ENCODE results near the gene COG2.
"Not testable (repeated sequence)": the region's sequence is repeated elsewhere in the genome, so short reads cannot be mapped to it uniquely, and the experiment has no call there.

COG2 gene

GRCh38 chr1:230679192-230679591, 36.9 kb downstream of the COG2 start:
- DNase-seq: no peak

- no peak for DNase-seq
Measured at GRCh38 chr1:230679825-230680224, 37.5 kb downstream of the COG2 start.

- DNase-seq: no peak
Measured at GRCh38 chr1:230680300-230681025, 38.2 kb downstream of the COG2 start.

- DNase-seq: peak in 1 of 2 experiments; percentile 0
Measured at GRCh38 chr1:230681599-230681998, 39.3 kb downstream of the COG2 start.

GRCh38 chr1:230682274-230682673, 40.0 kb downstream of the COG2 start:
- no peak for DNase-seq

- no peak for DNase-seq
Measured at GRCh38 chr1:230682882-230683610, 40.8 kb downstream of the COG2 start.

GRCh38 chr1:230684146-230684545, 41.9 kb downstream of the COG2 start:
- DNase-seq: no peak

- DNase-seq: no peak
Measured at GRCh38 chr1:230684998-230685397, 42.7 kb downstream of the COG2 start.

GRCh38 chr1:230686747-230687146, 44.5 kb downstream of the COG2 start:
- DNase-seq: no peak

- DNase-seq: no peak
Measured at GRCh38 chr1:230690101-230690500, 47.8 kb downstream of the COG2 start.

GRCh38 chr1:230691615-230692014, 49.3 kb downstream of the COG2 start:
- DNase-seq: no peak

GRCh38 chr1:230693221-230693620, 50.9 kb downstream of the COG2 start:
- DNase-seq: no peak

GRCh38 chr1:230693777-230694176, 51.5 kb downstream of the COG2 start:
- no peak for DNase-seq

GRCh38 chr1:230694464-230694863, 52.2 kb downstream of the COG2 start:
- DNase-seq: no peak

- no peak for DNase-seq
Measured at GRCh38 chr1:230694991-230695390, 52.7 kb downstream of the COG2 start.

GRCh38 chr1:230696218-230696617, 53.9 kb downstream of the COG2 start:
- no peak for DNase-seq

GRCh38 chr1:230696722-230697437, 54.6 kb downstream of the COG2 start:
- DNase-seq: no peak

GRCh38 chr1:230698130-230698529, 55.8 kb downstream of the COG2 start:
- no peak for DNase-seq

- not testable (repeated sequence) for DNase-seq
Measured at GRCh38 chr1:230698964-230699363, 56.7 kb downstream of the COG2 start.

- DNase-seq: no peak
Measured at GRCh38 chr1:230699716-230700115, 57.4 kb downstream of the COG2 start.

GRCh38 chr1:230700132-230700531, 57.9 kb downstream of the COG2 start:
- DNase-seq: no peak

- no peak for DNase-seq
Measured at GRCh38 chr1:230701434-230701833, 59.2 kb downstream of the COG2 start.

- no peak for DNase-seq
Measured at GRCh38 chr1:230701895-230702768, 59.9 kb downstream of the COG2 start.

All from SW 1271 (cell line).